HepG2 (cell line): ENCODE data around the gene TNFAIP2. TPM values are rescaled to one million over a fixed set of nuclear protein-coding genes. Genes with fewer than 3 reads are reported as not detected.

Source experiments
- ATAC-seq: fragments of 200-7000 bp; cut with Tn5 transposase; 3 replicates; pipeline ENCODE4 v1.9.1; 2020; ENCODE audit warnings: mild to moderate bottlenecking, moderate library complexity
- BruUV-seq: library from RNA; stranded (reverse); fragments of 400-500 nt; replicated peaks from 2 replicates; lab custom pipeline; 2021; lab: Mats Ljungman, UMichigan
- CTCF ChIA-PET: fragments of 300-600 bp; formaldehyde crosslinking; extraction: SDS; loops from one replicate; lab custom pipeline; 2021; ENCODE audit warnings: low total read pairs, inconsistent platforms, low intra/inter-chr PET ratio; lab: Yijun Ruan, JAX
- POLR2A ChIA-PET: fragments of 350-600 bp; sonication (Branson Sonifier 250); formaldehyde crosslinking; loops from one replicate; lab custom pipeline; 2020; ENCODE audit warnings: antibody characterized with exemption, inconsistent platforms; lab: Yijun Ruan, JAX
- DNase-seq: peaks from one replicate; pipeline ENCODE4 v3.0.0-alpha.2; 2015; ENCODE audit warnings: low spot score
- FAIRE-seq: peaks from 3 replicates; lab custom pipeline; 2011; peaks lifted over from hg19 to GRCh38; lab: Jason Lieb, UNC
- H2AFZ ChIP-seq: one replicate; pipeline ENCODE4 v1.6.1; 2011; ENCODE audit warnings: low read length, inconsistent platforms
- H3K27ac ChIP-seq: fragments of 300-600 bp; 3 replicates; pipeline ENCODE4 v1.8.0; 2011; ENCODE audit warnings: mixed run types, mild to moderate bottlenecking, mixed read lengths, low read length, inconsistent platforms; ENCODE audit not compliant: insufficient read depth; ENCODE audit errors: extremely low read length
- H3K27me3 ChIP-seq, 2 experiments: fragments of 200-600 bp in 1 of 2; 2 replicates in 1 of 2; 3 replicates in 1 of 2; pipeline versions ENCODE4 v1.6.0 to v1.8.0; 2011; ENCODE audit warnings: low read length in 2 of 2, mild to moderate bottlenecking in 2 of 2, moderate library complexity in 2 of 2, inconsistent platforms in 1 of 2; ENCODE audit not compliant: insufficient read depth in 2 of 2, control insufficient read depth in 1 of 2
- H3K36me3 ChIP-seq, 2 experiments: fragments of 200-600 bp in 1 of 2; replicated peaks in 1 of 2; 2 replicates in 1 of 2; 3 replicates in 1 of 2; pipeline versions ENCODE4 v1.5.1 to v1.8.0; 2011; ENCODE audit warnings: low read length in 2 of 2, inconsistent platforms in 1 of 2; ENCODE audit not compliant: insufficient read depth in 2 of 2, control insufficient read depth in 1 of 2
- H3K4me1 ChIP-seq: 2 replicates; pipeline ENCODE4 v1.5.1; 2012; ENCODE audit warnings: low read length, inconsistent platforms; ENCODE audit not compliant: insufficient read depth
- H3K4me2 ChIP-seq: 2 replicates; pipeline ENCODE4 v1.6.0; 2011; ENCODE audit warnings: low read depth, low read length, inconsistent platforms
- H3K4me3 ChIP-seq, 3 experiments: fragments of 200-600 bp in 1 of 3; sonication (generic), shearing (Covaris generic) in 1 of 3; replicated peaks in 1 of 3; 2 replicates each; pipeline ENCODE4 v1.5.1; 2011 to 2016; ENCODE audit warnings: low read length in 3 of 3, inconsistent platforms in 2 of 3, low read depth in 2 of 3, mild to moderate bottlenecking in 2 of 3, control low read depth in 1 of 3, mixed read lengths in 1 of 3; ENCODE audit not compliant: insufficient read depth in 1 of 3
- H3K79me2 ChIP-seq: one replicate; pipeline ENCODE4 v1.6.1; 2011; ENCODE audit warnings: low read length, inconsistent platforms; ENCODE audit not compliant: insufficient read depth
- H3K9ac ChIP-seq: 2 replicates; pipeline ENCODE4 v1.6.0; 2011; ENCODE audit warnings: mild to moderate bottlenecking, low read depth, low read length, inconsistent platforms; ENCODE audit not compliant: insufficient read depth
- H3K9me3 ChIP-seq: 2 replicates; pipeline ENCODE4 v1.5.1; 2012; ENCODE audit warnings: mild to moderate bottlenecking, low read length
- H4K20me1 ChIP-seq: 2 replicates; pipeline ENCODE4 v1.6.0; 2011; ENCODE audit warnings: inconsistent platforms, mild to moderate bottlenecking, low read length, moderate library complexity; ENCODE audit not compliant: insufficient read depth
- AGO2 ChIP-seq: fragments of 200-400 bp; formaldehyde crosslinking; optimal IDR thresholded peaks from 2 replicates; pipeline ENCODE3; 2017; ENCODE audit warnings: mild to moderate bottlenecking, low read depth, low read length, moderate library complexity
- ATF3 ChIP-seq: sonication (generic); formaldehyde crosslinking; IDR thresholded peaks from 2 replicates; pipeline ENCODE4 v1.4.0; 2020; ENCODE audit warnings: missing genetic modification reagents
- E2F5 ChIP-seq: sonication (generic); formaldehyde crosslinking; conservative IDR thresholded peaks from 2 replicates; pipeline ENCODE4 v1.4.0; 2020; ENCODE audit warnings: missing genetic modification reagents
- GABPB1 ChIP-seq: IDR thresholded peaks from 2 replicates; pipeline ENCODE4 v1.6.1; 2016; ENCODE audit warnings: mild to moderate bottlenecking, missing genetic modification reagents, moderate library complexity, missing compliant biosample characterization
- JUNB ChIP-seq: sonication (generic); formaldehyde crosslinking; IDR thresholded peaks from 2 replicates; pipeline ENCODE4 v1.8.0; 2022; ENCODE audit warnings: missing genetic modification reagents, mild to moderate bottlenecking, borderline replicate concordance
- MAZ ChIP-seq, 2 experiments: sonication (generic) in 1 of 2; formaldehyde crosslinking in 1 of 2; IDR thresholded peaks; 2 replicates each; pipeline versions ENCODE4 v1.5.0 to v1.6.1; 2012 to 2020; ENCODE audit warnings: low read depth in 2 of 2, mild to moderate bottlenecking in 2 of 2, borderline replicate concordance in 1 of 2, improper control_type of control experiment in 1 of 2, low read length in 1 of 2, missing genetic modification reagents in 1 of 2, moderate library complexity in 1 of 2
- POLR2A ChIP-seq, 2 experiments: IDR thresholded peaks; 2 replicates each; pipeline ENCODE4 v1.6.1; 2011; ENCODE audit warnings: low read depth in 2 of 2, low read length in 2 of 2, mild to moderate bottlenecking in 1 of 2, moderate library complexity in 1 of 2; ENCODE audit not compliant: insufficient read depth in 1 of 2
- SAP130 ChIP-seq: IDR thresholded peaks from 2 replicates; pipeline ENCODE4 v1.6.1; 2016; ENCODE audit warnings: low read depth
- SOX13 ChIP-seq, 3 experiments: fragments of 450-650 bp in 1 of 3; sonication (generic) in 1 of 3; formaldehyde crosslinking in 1 of 3; IDR thresholded peaks in 2 of 3; conservative IDR thresholded peaks in 1 of 3; 2 replicates each; pipeline versions ENCODE4 v1.5.0 to v1.6.1; 2016 to 2020; ENCODE audit warnings: antibody characterized with exemption in 1 of 3, mild to moderate bottlenecking in 1 of 3, missing compliant biosample characterization in 1 of 3, missing genetic modification reagents in 1 of 3, moderate library complexity in 1 of 3
- TEAD3 ChIP-seq: optimal IDR thresholded peaks from 2 replicates; pipeline ENCODE3; 2016; ENCODE audit warnings: borderline replicate concordance
- ZBTB2 ChIP-seq: sonication (generic); formaldehyde crosslinking; IDR thresholded peaks from 2 replicates; pipeline ENCODE4 v1.8.0; 2022; ENCODE audit warnings: low read depth, missing genetic modification reagents
- ZNF572 ChIP-seq: sonication (generic); formaldehyde crosslinking; IDR thresholded peaks from 2 replicates; pipeline ENCODE4 v1.5.1; 2020; ENCODE audit warnings: mild to moderate bottlenecking, missing genetic modification reagents
- ZNF687 ChIP-seq: sonication (generic); formaldehyde crosslinking; IDR thresholded peaks from 2 replicates; pipeline ENCODE4 v1.5.1; 2020; ENCODE audit warnings: mild to moderate bottlenecking, missing genetic modification reagents, moderate library complexity
- WGBS: methylation state at CpG from one replicate; pipeline ENCODE4 v1.1.6; 2017; ENCODE audit warnings: low lambda C conversion rate; 5-methylcytosine and 5-hydroxymethylcytosine counted together
- in situ Hi-C: cut with HindIII; loops from 2 replicates; pipeline ENCODE4 v1.10.0; 2017; ENCODE audit warnings: low pct_unique_long_range_greater_than_20kb; ENCODE audit not compliant: extremely low pct_ligation_motif_present
- intact Hi-C: fragments of 100-400 bp; cut with micrococcal nuclease; formaldehyde crosslinking; loops from one replicate; pipeline ENCODE4 v1.10.0; 2022; ENCODE audit not compliant: unreplicated experiment
- polyA plus RNA-seq, 8 experiments: library from polyadenylated mRNA; depleted of rRNA in 3 of 8; stranded (reverse) in 7 of 8; unstranded in 1 of 8; fragments of >200 nt; fragmentation: Illumina TruSeq in 4 of 8; extraction: Trizol in 4 of 8; gene quantifications; 2 replicates each; pipeline versions ENCODE4 v1.2.1 to v1.2.3, GENCODE V29; 2011 to 2016; ENCODE audit warnings: low read depth in 4 of 8, missing spikeins in 1 of 8, mixed read lengths in 1 of 8; ENCODE audit not compliant: insufficient read depth in 1 of 8
- total RNA-seq, 5 experiments: library from RNA; depleted of rRNA; stranded (reverse); fragments of >200 nt; fragmentation: Illumina TruSeq; extraction: Trizol; gene quantifications; 2 replicates each; pipeline ENCODE4 v1.2.3, GENCODE V29; 2016; ENCODE audit warnings: low read depth in 1 of 5

TNFAIP2 gene
- total and polyA plus RNA-seq, 2 of the 13 experiments (the other 11 are each of a cell fraction or from before 2014, with no cell fraction given) = 0.46 to 1.5 TPM

GRCh38 chr14:103109535-103110441 is 13.5 kb upstream of the TNFAIP2 start:
- Histone ChIP-seq H3K27ac (no peak overlapping the region), H3K36me3 (peaks cover 5 to 6% of the 10 kb centered on the region in 2 experiments; a peak in 2 of 5 replicates), H3K9me3 (no peaks in the 10 kb centered on the region), H3K4me3 (no peak overlapping the region), H2AFZ (no peak overlapping the region), H3K4me1 (peaks cover 95% of the 10 kb centered on the region), H3K4me2 (no peak overlapping the region), H3K27me3 (no peaks in the 10 kb centered on the region), H4K20me1 (peaks cover 12% of the 10 kb centered on the region), H3K79me2 (no peaks in the 10 kb centered on the region), H3K9ac (no peak overlapping the region)
- CTCF ChIA-PET = no interaction called here
- intact Hi-C loops = no loop called here
- DNase-seq (peak; percentile 73), FAIRE-seq (no peak), ATAC-seq (no peak)
- POLR2A ChIA-PET = interaction anchor here (1.0 to 5.9 kb wide), 4 partner anchors 9 to 224 kb away, joined by 3 to 55 read pairs (median 4); partner anchors contain the start of genes EIF5 and EXOC3L4
- BruUV-seq = no TSS peak
- in situ Hi-C loops = no loop called here
- WGBS = 72% methylated on average over 21 of the region's 32 CpGs
- no peak for TF ChIP-seq SOX13 (IDR thresholded peaks at IDR 0.05)
- no peak for TF ChIP-seq SOX13 (CRISPR knock-in tag; conservative IDR thresholded peaks at IDR 0.05 in 1 of 2, IDR thresholded peaks at IDR 0.05 in 1 of 2)
- peak; percentile 60; the same call in 1 of the 2 replicates for TF ChIP-seq ZNF687 (CRISPR knock-in tag)
- peak; percentile 23; the same call in 1 of the 2 replicates for TF ChIP-seq GABPB1 (CRISPR knock-in tag)
- TF ChIP-seq ATF3 (CRISPR knock-in tag) = peak; percentile 70
- peak; percentile 19; the same call in 1 of the 2 replicates for TF ChIP-seq MAZ (IDR thresholded peaks at IDR 0.05; ENCODE audit: borderline replicate concordance, low read depth, low read length)
- TF ChIP-seq MAZ (CRISPR knock-in tag; IDR thresholded peaks at IDR 0.05; ENCODE audit: low read depth) = no peak
- no peak for TF ChIP-seq E2F5
- peak; percentile 53 for TF ChIP-seq SAP130 (CRISPR knock-in tag)
- TF ChIP-seq TEAD3 (CRISPR knock-in tag) = peak; percentile 92
- no peak for TF ChIP-seq ZBTB2 (CRISPR knock-in tag)
- TF ChIP-seq ZNF572 (CRISPR knock-in tag) = 0 out of 2 replicates have a peak, but pooled peaks have one; percentile 32
- peak; percentile 47; the same call in 1 of the 2 replicates for TF ChIP-seq JUNB (CRISPR knock-in tag)
- TF ChIP-seq POLR2A (IDR thresholded peaks at IDR 0.05; ENCODE audit: insufficient read depth in 1 of 2, low read depth in 2 of 2, low read length in 2 of 2) = no peak
- peak; percentile 80 for TF ChIP-seq AGO2
